ENCODE measurements around the gene CYP2D6.

DNA sequence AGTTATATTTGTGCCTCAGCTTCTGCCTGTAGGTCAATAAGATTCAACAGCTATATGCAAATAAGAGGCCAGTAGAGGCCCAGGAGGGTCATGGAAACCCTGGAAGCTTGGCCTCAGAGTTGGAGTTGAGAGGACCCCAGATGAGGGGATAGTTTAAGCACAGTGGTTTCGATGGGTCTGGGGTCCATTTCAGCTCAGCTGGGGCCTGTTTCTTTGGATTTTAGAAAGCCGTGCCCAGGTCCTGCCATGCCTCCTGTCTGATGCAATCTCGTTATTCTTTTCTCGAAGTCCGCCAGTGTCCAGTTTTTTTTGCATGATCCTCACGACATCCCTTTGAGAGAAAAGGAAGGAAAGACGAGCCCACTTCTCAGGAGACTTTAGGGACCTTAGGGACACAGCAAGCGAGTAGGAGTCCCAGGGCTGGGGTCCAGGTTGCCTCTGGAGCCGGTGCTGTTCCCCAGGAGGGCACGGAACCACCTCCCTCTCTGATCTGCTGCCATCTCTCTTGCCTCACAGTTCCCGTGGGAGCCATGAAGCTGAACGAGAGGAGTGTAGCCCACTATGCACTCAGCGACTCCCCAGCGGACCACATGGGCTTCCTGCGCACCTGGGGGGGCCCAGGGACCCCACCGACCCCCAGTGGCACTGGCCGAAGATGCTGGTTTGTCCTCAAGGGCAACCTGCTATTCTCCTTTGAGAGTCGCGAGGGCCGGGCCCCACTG is 53.7 kb downstream of the CYP2D6 start:
- no peak for TF ChIP-seq POLR2AphosphoS5 (IDR thresholded peaks at IDR 0.05; ENCODE audit: low read depth, low read length)
- no peak for TF ChIP-seq POLR2A (IDR thresholded peaks at IDR 0.05; ENCODE audit: low read depth, low read length)

All from GM12892 (cell line).